ENCODE results near the gene SPAG4.

SPAG4 gene

GRCh38 chr20:35625584-35626385 is 10.2 kb downstream of the SPAG4 start:
- no peak for DNase-seq

- DNase-seq, result no peak
Measured at GRCh38 chr20:35626386-35627001, 10.9 kb downstream of the SPAG4 start.

GRCh38 chr20:35627121-35627520 is 11.5 kb downstream of the SPAG4 start:
- no peak for DNase-seq

DNA sequence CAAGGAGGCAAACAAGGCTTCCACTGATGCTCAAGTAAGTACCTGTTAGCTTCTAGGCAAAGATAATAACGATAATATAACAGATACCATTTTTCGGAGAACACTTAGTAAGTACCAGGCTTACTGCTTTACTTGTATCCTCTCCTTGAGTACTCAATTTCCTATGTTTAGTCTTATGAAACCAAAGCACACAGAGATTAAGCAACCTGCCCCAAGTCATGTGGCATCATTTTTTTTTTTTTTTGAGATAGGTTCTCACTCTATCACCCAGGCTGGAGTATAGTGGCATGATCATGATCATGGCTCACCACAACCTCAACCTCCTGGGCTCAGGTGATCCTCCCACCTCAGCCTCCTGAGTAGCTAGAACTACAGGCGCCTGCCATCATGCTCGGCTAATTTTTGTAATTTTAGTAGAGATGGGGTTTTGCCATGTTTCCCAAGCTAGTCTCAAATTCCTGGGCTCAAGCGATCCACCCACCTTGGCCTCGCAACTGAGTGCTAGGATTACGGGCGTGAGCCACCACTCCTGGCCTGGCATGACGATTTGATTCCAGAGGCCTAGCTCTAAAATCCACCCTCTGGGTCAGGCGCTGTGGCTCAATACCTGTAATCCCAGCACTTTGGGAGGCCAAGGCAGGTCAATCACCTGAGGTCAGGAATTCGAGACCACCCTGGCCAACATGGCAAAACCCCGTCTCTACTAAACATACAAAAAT is 14.0 kb downstream of the SPAG4 start:
- no peak for DNase-seq

DNA sequence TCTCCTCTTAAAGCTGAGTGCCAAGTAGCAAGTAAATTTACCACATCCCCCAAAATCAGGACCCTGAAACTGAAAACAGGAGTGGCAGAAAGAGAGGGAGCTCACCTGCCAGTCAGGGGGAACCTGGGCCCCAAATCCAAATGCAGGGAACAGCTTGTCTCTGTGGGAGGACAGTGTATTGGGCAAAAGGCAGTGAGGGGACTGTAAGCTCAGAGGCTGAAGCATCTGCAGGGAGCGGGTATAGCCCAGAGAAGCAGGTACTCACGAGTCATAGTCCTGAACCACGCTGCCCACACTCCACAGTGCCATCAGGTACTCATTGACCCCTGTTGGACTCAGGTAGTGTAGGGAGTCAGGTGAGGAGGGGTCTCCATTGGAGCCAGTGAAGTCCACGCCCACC is 15.0 kb downstream of the SPAG4 start:
- DNase-seq, result no peak

GRCh38 chr20:35632539-35633115 is 17.0 kb downstream of the SPAG4 start:
- DNase-seq, result no peak

DNA sequence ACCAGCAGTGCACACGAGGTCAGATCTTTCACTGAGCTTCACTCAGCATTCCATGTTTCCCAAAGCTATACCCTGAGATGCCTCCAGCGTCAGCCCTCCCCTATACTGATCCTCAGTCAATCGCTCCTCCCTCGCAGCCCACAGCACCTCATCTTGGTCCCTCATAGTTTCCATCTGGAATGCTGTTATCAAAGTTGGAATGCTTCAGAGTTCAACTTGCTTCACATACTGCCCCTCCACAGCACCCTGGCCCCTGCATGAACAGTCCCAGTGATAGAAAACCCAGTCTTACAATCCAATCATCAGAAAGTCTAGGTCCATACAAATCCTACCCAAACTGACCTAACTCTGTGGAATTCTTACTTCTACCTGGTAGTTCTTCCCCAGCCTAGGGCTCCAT is 20.0 kb downstream of the SPAG4 start:
- DNase-seq, result no peak

GRCh38 chr20:35636095-35636494 is 20.5 kb downstream of the SPAG4 start:
- DNase-seq, result no peak

- no peak for DNase-seq
Measured at GRCh38 chr20:35637276-35637675, 21.6 kb downstream of the SPAG4 start.

GRCh38 chr20:35638751-35639150 is 23.1 kb downstream of the SPAG4 start:
- DNase-seq, result no peak

DNA sequence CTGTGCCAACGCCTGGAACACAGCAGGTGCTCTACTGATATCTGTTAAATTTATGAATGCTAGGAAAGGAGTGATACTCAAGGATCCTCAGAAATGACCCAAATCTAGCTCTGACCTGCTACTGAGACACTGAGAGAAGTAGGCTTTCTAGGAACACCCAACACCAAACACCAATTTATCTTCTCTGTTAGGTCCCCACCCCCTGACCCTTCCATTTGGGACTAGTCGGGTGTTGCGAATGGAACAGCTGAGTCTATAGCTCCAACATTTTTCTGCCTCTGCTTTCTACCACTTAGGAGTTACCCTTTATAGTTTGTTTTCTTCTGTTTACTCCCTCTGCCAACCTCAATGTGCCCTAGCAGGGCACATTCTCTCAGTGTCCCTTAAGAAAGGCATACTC is 25.1 kb downstream of the SPAG4 start:
- DNase-seq, result no peak

DNA sequence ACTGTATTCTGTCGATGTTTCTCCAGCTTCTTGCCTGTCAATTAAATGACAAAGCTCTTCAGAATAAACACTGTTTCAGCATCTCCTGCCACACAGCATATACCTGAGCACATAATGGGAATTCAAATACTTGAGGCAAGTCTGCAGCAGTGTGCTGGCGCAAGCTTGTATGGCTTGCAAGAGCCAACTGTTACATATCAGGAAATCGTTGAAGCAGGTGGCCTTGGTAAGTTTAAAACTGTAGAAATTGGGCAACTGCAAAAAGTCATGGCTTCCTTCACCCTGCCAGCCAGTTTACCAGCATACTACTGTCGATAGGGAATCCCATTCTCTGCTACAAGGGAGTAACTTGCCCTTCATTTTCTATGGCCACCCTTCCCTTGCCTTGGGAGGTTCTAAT is 26.1 kb downstream of the SPAG4 start:
- no peak for DNase-seq

DNA sequence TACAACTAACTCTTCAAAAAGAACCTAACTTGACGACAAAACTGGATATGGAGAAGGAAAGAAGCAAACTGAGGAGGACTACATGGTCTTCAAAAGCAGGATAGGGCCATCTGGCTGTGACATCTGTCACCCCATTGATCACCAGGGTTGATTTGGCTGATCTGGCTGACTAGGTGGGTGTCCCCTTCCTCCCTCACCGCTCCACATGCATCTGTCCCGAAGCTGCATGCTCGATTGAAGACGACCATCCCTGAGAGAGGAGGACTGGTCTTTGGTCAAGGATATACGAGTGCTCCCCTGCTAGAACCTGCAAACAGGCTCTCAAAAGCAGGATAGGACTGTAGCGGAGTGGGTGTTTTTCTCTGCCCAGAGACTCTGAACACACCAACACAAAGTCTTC is 27.4 kb downstream of the SPAG4 start:
- DNase-seq, result peak; percentile 51 to 83

GRCh38 chr20:35644806-35645205 is 29.2 kb downstream of the SPAG4 start:
- no peak for DNase-seq

- no peak for DNase-seq
Measured at GRCh38 chr20:35648836-35649235, 33.2 kb downstream of the SPAG4 start.

- no peak for DNase-seq
Measured at GRCh38 chr20:35650632-35651031, 35.0 kb downstream of the SPAG4 start.

GRCh38 chr20:35651958-35652357 is 36.3 kb downstream of the SPAG4 start:
- no peak for DNase-seq

DNA sequence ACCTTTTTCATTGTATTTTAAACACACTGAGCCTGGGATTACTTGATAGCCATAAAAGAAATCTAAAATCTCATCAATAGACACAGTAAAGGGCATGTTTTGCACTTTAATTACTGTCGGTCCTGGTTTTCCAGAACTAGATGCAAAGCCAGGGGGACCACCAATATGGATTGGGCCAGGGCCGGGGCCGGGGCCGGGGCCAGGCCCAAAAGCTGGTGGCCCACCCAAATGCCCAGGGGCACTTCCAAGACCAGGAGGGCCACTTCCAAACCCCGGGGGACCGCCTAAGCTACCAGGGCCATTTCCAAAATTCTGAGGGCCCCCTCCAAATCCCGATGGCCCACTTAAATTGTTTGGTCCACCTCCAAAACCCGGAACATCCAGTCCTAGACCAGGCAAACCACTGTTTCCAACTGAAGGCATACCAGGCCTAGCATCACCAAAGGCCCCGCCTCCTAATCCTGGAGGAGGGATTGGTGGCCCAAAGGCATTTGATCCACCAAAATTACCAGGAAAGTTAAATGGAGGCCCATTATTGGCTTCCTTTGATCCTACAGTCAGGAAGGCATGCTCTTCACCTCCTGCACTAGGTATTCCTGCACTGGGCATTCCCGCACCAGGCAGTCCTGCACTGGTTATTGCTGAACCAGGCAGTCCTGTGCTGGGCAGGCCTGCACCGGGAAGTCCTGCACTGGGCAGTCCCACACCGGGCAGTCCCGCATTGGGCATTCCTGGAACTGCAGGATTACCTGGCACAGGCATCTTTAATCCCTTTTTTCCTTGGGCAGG is 37.2 kb downstream of the SPAG4 start:
- DNase-seq, result no peak

DNA sequence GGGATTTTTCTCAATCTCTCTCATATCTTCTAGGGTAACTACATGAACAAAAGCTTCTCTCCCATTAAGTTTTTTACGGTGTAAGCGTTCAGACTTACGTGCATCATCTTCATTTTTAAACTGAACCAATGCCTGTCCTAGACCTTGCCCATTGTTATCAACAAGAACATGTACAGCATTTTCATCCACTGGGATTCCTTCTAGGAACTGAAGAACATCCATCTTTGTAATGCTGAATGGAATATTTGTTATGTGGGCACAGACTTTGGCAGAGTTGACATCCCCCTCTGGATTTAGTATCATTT is 37.8 kb downstream of the SPAG4 start:
- DNase-seq, result no peak

DNA sequence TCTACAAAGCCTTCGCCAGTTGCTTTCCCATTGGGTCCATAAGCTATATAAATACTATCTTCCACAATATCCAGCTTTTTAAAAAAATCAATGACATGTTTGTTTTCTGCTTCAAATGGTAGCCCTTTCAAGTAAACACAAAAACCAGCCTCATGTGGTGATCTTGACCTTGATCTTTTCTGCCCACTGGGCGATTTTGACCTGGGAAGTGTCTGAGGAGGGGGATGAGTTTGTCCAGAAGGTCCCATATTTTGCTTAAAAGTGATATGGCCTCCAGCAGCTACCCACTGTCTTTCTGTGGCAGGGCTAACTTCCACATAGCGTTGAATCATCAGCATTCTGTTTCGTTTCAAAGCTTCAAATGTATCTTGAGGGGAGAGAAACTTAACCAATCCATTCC is 38.3 kb downstream of the SPAG4 start:
- no peak for DNase-seq

GRCh38 chr20:35654415-35654814 is 38.8 kb downstream of the SPAG4 start:
- DNase-seq, result no peak

GRCh38 chr20:35657271-35657670 is 41.6 kb downstream of the SPAG4 start:
- no peak for DNase-seq

Data from NCI-H524 (cell line).